H9 (cell line): Measurements from ENCODE around the gene ALDH9A1. TPM values are rescaled to one million over a fixed set of nuclear protein-coding genes. Genes with fewer than 3 reads are reported as not detected.

Experiments
- DNase-seq: peaks from one replicate; pipeline ENCODE4 v3.0.0-alpha.2; 2017
- H2AFZ ChIP-seq: one replicate; pipeline ENCODE4 v1.6.1; 2013; ENCODE audit warnings: mild to moderate bottlenecking, low read length, control low read depth, moderate library complexity
- H2AK5ac ChIP-seq: 2 replicates; pipeline ENCODE4 v1.6.1; 2013; ENCODE audit warnings: low read length, control low read depth, mixed read lengths; ENCODE audit not compliant: insufficient read length
- H2BK120ac ChIP-seq: one replicate; pipeline ENCODE4 v1.6.1; 2013; ENCODE audit warnings: low read depth, mild to moderate bottlenecking, low read length, control low read depth, inconsistent platforms; ENCODE audit not compliant: poor library complexity, severe bottlenecking
- H2BK12ac ChIP-seq: 2 replicates; pipeline ENCODE4 v1.6.1; 2013; ENCODE audit warnings: low read length, control low read depth, mixed read lengths, low read depth; ENCODE audit not compliant: insufficient read length
- H2BK15ac ChIP-seq: 2 replicates; pipeline ENCODE4 v1.6.1; 2013; ENCODE audit warnings: low read depth, low read length, control low read depth
- H2BK20ac ChIP-seq: one replicate; pipeline ENCODE4 v1.6.1; 2013; ENCODE audit warnings: low read depth, mild to moderate bottlenecking, low read length, control low read depth, inconsistent platforms; ENCODE audit not compliant: poor library complexity, severe bottlenecking
- H2BK5ac ChIP-seq: 2 replicates; pipeline ENCODE4 v1.6.1; 2013; ENCODE audit warnings: low read length, control low read depth, mixed read lengths; ENCODE audit not compliant: insufficient read length
- H3K14ac ChIP-seq: 2 replicates; pipeline ENCODE4 v1.6.1; 2013; ENCODE audit warnings: low read length, control low read depth; ENCODE audit not compliant: insufficient read depth
- H3K18ac ChIP-seq: 2 replicates; pipeline ENCODE4 v1.6.1; 2013; ENCODE audit warnings: low read depth, mild to moderate bottlenecking, mixed read lengths, low read length, control low read depth; ENCODE audit not compliant: insufficient read length
- H3K23ac ChIP-seq: 2 replicates; pipeline ENCODE4 v1.6.1; 2013; ENCODE audit warnings: low read length, control low read depth, mixed read lengths, low read depth; ENCODE audit not compliant: insufficient read length
- H3K23me2 ChIP-seq: 2 replicates; pipeline ENCODE4 v1.6.1; 2013; ENCODE audit warnings: low read depth, mild to moderate bottlenecking, mixed read lengths, low read length, control low read depth; ENCODE audit not compliant: insufficient read length, poor library complexity, severe bottlenecking
- H3K27ac ChIP-seq: 2 replicates; pipeline ENCODE4 v1.5.1; 2013; ENCODE audit warnings: low read length, control low read depth, mixed read lengths, low read depth; ENCODE audit not compliant: insufficient read length
- H3K27me3 ChIP-seq: 2 replicates; pipeline ENCODE4 v1.6.1; 2013; ENCODE audit warnings: low read length, control low read depth, inconsistent platforms; ENCODE audit not compliant: insufficient read depth
- H3K4ac ChIP-seq: 2 replicates; pipeline ENCODE4 v1.6.1; 2013; ENCODE audit warnings: low read depth, mild to moderate bottlenecking, control low read depth, inconsistent platforms, low read length, moderate library complexity
- H3K4me1 ChIP-seq: 2 replicates; pipeline ENCODE4 v1.6.1; 2013; ENCODE audit warnings: low read length, control low read depth, inconsistent platforms; ENCODE audit not compliant: insufficient read depth
- H3K4me2 ChIP-seq: 2 replicates; pipeline ENCODE4 v1.6.1; 2013; ENCODE audit warnings: low read length, control low read depth, mixed read lengths; ENCODE audit not compliant: insufficient read length, insufficient read depth
- H3K56ac ChIP-seq: 2 replicates; pipeline ENCODE4 v1.6.1; 2013; ENCODE audit warnings: low read depth, mild to moderate bottlenecking, mixed read lengths, low read length, control low read depth; ENCODE audit not compliant: insufficient read length
- H3K79me1 ChIP-seq: 2 replicates; pipeline ENCODE4 v1.6.1; 2013; ENCODE audit warnings: low read depth, mild to moderate bottlenecking, moderate library complexity, low read length, control low read depth, inconsistent platforms; ENCODE audit not compliant: insufficient read depth, poor library complexity, severe bottlenecking
- H3K79me2 ChIP-seq: 2 replicates; pipeline ENCODE4 v1.6.1; 2013; ENCODE audit warnings: low read length, control low read depth, inconsistent platforms; ENCODE audit not compliant: insufficient read depth
- H3K9ac ChIP-seq: 2 replicates; pipeline ENCODE4 v1.6.1; 2013; ENCODE audit warnings: low read length, control low read depth, mixed read lengths; ENCODE audit not compliant: insufficient read length; ENCODE audit errors: extremely low read depth
- H3K9me3 ChIP-seq: one replicate; pipeline ENCODE4 v1.6.1; 2013; ENCODE audit warnings: low read depth, low read length, inconsistent platforms; ENCODE audit not compliant: control insufficient read depth
- H3T11ph ChIP-seq: one replicate; pipeline ENCODE4 v1.6.1; 2013; ENCODE audit warnings: mild to moderate bottlenecking, low read length, control low read depth, inconsistent platforms
- H4K20me1 ChIP-seq: one replicate; pipeline ENCODE4 v1.6.1; 2013; ENCODE audit not compliant: control insufficient read depth, insufficient read length, insufficient read depth
- H4K5ac ChIP-seq: 2 replicates; pipeline ENCODE4 v1.6.1; 2013; ENCODE audit warnings: low read depth, mild to moderate bottlenecking, mixed read lengths, low read length, control low read depth; ENCODE audit not compliant: insufficient read length
- H4K8ac ChIP-seq: replicated peaks from 2 replicates; pipeline ENCODE4 v1.6.1; 2013; ENCODE audit warnings: low read length, control low read depth, mixed read lengths, low read depth; ENCODE audit not compliant: insufficient read length
- H4K91ac ChIP-seq: 2 replicates; pipeline ENCODE4 v1.6.1; 2013; ENCODE audit warnings: low read depth, mild to moderate bottlenecking, moderate library complexity, mixed read lengths, low read length, control low read depth; ENCODE audit not compliant: insufficient read length
- H3K27ac Mint-ChIP-seq, 3 experiments: 2 replicates in 2 of 3; 3 replicates in 1 of 3; pipeline ENCODE4 v1.8.0; 2020 to 2021; ENCODE audit warnings: mixed read lengths in 3 of 3, mild to moderate bottlenecking in 1 of 3, moderate library complexity in 1 of 3
- H3K27me3 Mint-ChIP-seq: 2 replicates; pipeline ENCODE4 v1.8.0; 2021; ENCODE audit warnings: low read depth, mild to moderate bottlenecking, moderate library complexity, mixed read lengths
- H3K36me3 Mint-ChIP-seq, 3 experiments: 2 replicates in 2 of 3; 3 replicates in 1 of 3; pipeline ENCODE4 v1.8.0; 2020 to 2021; ENCODE audit warnings: low read depth in 3 of 3, mixed read lengths in 3 of 3; ENCODE audit not compliant: insufficient read depth in 1 of 3
- H3K4me1 Mint-ChIP-seq, 2 experiments: 2 replicates each; pipeline ENCODE4 v1.8.0; 2020; ENCODE audit warnings: mixed read lengths in 2 of 2
- H3K4me3 Mint-ChIP-seq, 2 experiments: 2 replicates in 1 of 2; 3 replicates in 1 of 2; pipeline ENCODE4 v1.8.0; 2020 to 2021; ENCODE audit warnings: mild to moderate bottlenecking in 2 of 2, mixed read lengths in 2 of 2, moderate library complexity in 1 of 2
- H3K9me3 Mint-ChIP-seq, 2 experiments: 2 replicates in 1 of 2; 3 replicates in 1 of 2; pipeline ENCODE4 v1.8.0; 2020; ENCODE audit warnings: mild to moderate bottlenecking in 2 of 2, mixed read lengths in 2 of 2, moderate library complexity in 1 of 2
- WGBS: extraction: QIAGEN DNeasy Blood & Tissue Kit; methylation state at CpG from one replicate; pipeline ENCODE4 v1.1.7; 2013; ENCODE audit warnings: missing lambda C conversion rate, low lambda C conversion rate, mixed read lengths; ENCODE audit not compliant: insufficient read length; ENCODE audit errors: extremely low coverage; 5-methylcytosine and 5-hydroxymethylcytosine counted together
- total RNA-seq: library from RNA; stranded (reverse); gene quantifications from 2 replicates; pipeline ENCODE4 v1.2.1, GENCODE V29; 2021
- TF ChIP-seq, protein P1 (sequence below): fragments of 200-600 bp; sonication (generic); conservative IDR thresholded peaks from 3 replicates; pipeline ENCODE4 v1.8.0; 2021; ENCODE audit warnings: antibody characterized with exemption, mild to moderate bottlenecking

The ALDH9A1 gene
- total RNA-seq, 1 experiment from 2014 or later = 55.0 TPM

DNA sequence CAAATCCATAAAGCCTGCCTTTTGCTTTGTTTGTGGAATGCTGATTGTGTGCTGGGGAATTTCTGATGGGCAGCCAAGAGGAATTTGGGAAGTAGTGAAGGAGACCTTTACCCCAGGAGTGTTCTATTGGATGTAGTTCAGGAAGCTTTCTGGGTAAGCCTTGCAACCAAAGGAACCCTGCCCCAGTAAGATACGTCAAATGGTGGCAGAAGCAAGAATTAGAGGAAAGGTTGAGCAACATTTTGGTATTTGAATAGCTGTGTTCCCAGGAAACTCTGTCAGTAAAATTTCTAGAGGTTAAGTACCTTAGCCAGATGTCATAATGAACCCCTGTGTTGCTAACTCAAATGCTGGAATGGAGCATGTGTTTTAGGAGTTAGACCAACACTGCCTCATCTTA is 60.9 kb downstream of the ALDH9A1 start:
- Histone ChIP-seq H4K20me1 (no peaks in the 10 kb centered on the region), H4K5ac (no peak overlapping the region), H3K27ac (no peak overlapping the region), H3K23me2 (no peaks in the 10 kb centered on the region), H2AK5ac (no peak overlapping the region), H3K14ac (no peak overlapping the region), H3K18ac (no peak overlapping the region), H2BK20ac (no peak overlapping the region), H3K4me1 (0 out of 2 replicates have a peak, but pooled peaks cover 5% of the 10 kb centered on the region), H3K23ac (no peak overlapping the region), H3K56ac (no peak overlapping the region), H4K91ac (no peak overlapping the region), H2BK120ac (no peak overlapping the region), H3K9me3 (no peaks in the 10 kb centered on the region), H4K8ac (no peak overlapping the region), H3K27me3 (no peaks in the 10 kb centered on the region), H3T11ph (no peak overlapping the region), H2BK5ac (no peak overlapping the region), H3K4me2 (no peak overlapping the region), H2BK12ac (no peak overlapping the region), H3K79me2 (peaks cover 3% of the 10 kb centered on the region; the same call in 1 of the 2 replicates), H2BK15ac (no peak overlapping the region), H3K9ac (no peak overlapping the region), H2AFZ (no peak overlapping the region), H3K4ac (no peak overlapping the region), H3K79me1 (peaks cover 2% of the 10 kb centered on the region)
- Mint-ChIP-seq H3K9me3 (no peaks in the 10 kb centered on the region), H3K4me3 (no peak overlapping the region), H3K27ac (no peak overlapping the region; a peak in 1 of 7 replicates), H3K27me3 (no peaks in the 10 kb centered on the region), H3K4me1 (peaks cover 38 to 47% of the 10 kb centered on the region in 2 experiments), H3K36me3 (peaks cover 3 to 5% (median 5%) of the 10 kb centered on the region in 3 experiments; a peak in 3 of 7 replicates)
- TF ChIP-seq, protein P1, sequence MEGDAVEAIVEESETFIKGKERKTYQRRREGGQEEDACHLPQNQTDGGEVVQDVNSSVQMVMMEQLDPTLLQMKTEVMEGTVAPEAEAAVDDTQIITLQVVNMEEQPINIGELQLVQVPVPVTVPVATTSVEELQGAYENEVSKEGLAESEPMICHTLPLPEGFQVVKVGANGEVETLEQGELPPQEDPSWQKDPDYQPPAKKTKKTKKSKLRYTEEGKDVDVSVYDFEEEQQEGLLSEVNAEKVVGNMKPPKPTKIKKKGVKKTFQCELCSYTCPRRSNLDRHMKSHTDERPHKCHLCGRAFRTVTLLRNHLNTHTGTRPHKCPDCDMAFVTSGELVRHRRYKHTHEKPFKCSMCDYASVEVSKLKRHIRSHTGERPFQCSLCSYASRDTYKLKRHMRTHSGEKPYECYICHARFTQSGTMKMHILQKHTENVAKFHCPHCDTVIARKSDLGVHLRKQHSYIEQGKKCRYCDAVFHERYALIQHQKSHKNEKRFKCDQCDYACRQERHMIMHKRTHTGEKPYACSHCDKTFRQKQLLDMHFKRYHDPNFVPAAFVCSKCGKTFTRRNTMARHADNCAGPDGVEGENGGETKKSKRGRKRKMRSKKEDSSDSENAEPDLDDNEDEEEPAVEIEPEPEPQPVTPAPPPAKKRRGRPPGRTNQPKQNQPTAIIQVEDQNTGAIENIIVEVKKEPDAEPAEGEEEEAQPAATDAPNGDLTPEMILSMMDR = no peak
- DNase-seq = no peak
- no CpG with 5 or more reads among the region's 1 CpG for WGBS
